Activated CD4-positive, alpha-beta T cell treated with anti-CD3 and anti-CD28 coated beads, Interleukin-2, amount 50 U/mL, for 48 hours (primary cell): ENCODE data around the gene ARHGAP42.

ENCODE experiments used
- DNase-seq, 2 experiments: peaks; one replicate each; pipeline ENCODE4 v3.0.0-alpha.2; 2020

The ARHGAP42 gene

DNA sequence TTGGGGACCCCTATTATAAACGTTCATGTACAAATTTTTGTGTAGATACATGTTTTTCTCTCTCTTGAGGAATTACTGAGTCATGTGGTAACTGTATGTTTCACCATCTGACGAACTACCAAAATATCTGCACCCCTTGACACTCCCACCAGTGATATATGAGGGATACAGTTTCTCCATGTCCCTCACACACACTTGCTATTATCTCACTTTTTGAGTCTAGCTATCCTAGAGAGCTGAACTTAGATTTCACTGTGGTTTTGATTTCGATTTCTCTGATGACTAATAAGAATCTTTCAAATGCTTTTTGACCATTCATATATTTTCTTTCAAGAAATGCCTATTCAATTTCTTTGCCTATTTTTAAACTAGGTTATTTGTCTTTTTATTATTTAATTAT is 242.3 kb downstream of the ARHGAP42 start:
- no peak for DNase-seq

GRCh38 chr11:100930185-100930778 is 243.2 kb downstream of the ARHGAP42 start:
- no peak for DNase-seq

DNA sequence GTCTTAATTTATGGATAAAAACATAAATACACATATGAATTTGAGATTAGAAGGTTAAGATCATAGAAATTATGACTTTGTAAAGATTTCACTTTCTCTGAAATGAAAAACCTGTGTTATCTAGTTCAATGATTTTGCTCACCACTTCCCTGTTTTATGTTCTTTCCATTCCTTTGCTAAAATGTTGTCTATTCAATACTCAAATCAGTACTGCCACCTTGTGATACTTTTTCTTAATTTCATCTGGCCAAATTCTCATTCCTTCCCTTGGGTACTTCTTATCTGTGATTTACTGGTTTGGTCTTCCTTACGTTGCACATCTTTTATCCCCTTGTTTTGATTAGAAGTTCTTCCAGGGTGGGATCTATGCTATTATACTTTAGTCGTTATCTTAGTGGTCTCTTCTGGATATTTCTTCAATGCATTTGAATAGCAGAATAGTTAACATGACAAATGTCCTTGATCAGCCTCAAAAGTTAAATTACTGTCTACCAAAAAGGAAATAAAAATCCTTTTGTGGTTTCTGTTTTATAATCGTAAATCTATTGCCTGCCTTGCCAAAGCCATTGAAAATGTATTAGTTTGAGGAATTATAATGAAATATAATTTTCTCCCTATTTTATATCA is 245.5 kb downstream of the ARHGAP42 start:
- DNase-seq: no peak

DNA sequence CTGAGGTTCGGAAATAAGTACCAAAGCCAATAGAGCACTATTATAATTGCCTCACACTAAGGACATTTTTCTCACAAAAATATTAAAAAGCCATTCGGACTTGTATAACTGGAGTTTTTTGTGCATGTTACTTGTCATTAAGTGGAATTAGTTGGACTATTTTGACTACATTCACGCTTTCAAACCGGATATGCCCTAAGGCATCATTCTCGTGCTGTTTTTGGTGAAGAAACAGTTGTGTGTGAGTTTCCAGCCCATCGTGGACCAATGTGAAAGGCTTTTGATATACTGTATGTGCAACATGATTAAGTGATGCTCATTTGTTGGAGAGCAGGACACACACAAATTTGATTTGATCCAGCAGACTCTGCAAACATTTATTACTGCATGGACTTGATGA is 249.7 kb downstream of the ARHGAP42 start:
- no peak for DNase-seq

DNA sequence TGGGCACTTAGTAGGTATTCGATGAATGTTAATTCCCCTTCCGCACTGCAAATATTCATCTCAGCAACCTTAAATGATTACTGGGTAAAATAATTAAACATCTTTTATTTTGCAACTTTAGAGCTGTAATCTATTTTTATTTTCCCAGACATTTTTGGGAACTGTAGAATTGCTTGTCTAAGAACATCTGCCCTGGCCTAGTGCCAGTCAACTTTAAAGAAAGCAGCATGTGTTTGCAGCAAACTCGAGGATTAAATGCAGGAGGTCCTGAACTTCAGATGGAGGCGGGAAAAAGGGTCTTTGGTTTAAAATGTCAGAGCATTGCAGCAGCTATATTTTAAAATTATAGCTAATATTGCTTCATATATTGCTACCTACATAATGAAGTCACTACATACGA is 252.5 kb downstream of the ARHGAP42 start:
- no peak for DNase-seq

GRCh38 chr11:100940111-100940510 is 253.0 kb downstream of the ARHGAP42 start:
- no peak for DNase-seq

GRCh38 chr11:100941033-100941432 is 253.9 kb downstream of the ARHGAP42 start:
- DNase-seq: no peak

DNA sequence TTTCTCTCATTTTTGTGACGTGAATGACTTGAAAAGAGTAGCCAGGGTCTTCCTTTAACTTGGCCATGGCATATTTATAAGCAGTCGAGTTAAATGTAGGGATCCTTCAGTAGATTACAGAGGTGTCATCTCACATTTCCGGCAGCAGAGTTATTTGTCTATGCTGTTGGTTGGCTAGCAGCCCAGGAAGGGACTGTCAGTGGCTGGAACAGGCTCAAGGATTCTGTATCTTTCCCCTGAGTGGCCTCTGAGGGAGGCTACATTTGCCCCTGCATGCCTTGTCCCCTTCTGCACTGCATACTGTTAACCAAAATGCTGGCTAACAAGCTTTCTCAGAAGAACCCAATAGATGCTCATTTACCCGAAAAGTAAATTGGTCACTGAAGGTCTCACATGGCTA is 254.9 kb downstream of the ARHGAP42 start:
- no peak for DNase-seq

DNA sequence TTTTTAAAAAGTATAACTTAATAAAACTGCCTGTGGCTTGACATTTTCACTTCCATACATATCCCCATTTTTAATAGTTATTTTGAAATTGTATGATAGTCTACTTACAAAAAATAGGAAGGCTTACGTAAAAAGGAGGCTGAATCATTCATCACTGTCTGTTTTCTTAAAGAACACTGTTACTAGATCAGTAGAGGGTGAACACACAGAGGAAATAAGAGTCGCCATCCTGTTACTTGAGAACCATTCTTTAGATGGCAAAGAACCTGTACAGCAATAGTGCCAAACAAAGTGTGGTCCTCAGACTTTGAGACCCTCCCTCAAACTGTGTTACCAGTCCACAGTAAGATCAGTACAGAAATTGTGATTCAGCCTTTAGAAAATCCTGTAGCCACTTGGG is 261.8 kb downstream of the ARHGAP42 start:
- no peak for DNase-seq

- no peak for DNase-seq
Measured at GRCh38 chr11:100949443-100949842, 262.4 kb downstream of the ARHGAP42 start.

DNA sequence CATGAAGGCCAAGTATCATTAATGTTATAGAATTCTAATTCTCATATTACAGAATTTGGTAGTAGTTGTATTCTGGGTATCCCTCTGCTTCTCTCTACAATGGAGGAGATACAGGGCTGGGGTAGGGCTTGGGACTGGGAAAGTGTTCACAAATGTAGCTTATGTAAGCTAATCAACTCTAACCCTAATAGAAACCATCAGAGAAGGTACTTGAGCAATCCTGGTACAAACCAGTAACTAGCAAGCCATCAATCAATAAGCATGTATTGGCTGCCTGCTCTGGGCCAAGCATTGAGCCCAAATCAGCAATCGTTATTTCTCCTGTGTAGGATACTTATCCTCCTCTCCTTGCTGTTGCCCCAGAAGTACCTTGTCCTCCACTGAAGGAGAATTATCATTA is 268.2 kb downstream of the ARHGAP42 start:
- no peak for DNase-seq

GRCh38 chr11:100956351-100956750 is 269.3 kb downstream of the ARHGAP42 start:
- DNase-seq: no peak

DNA sequence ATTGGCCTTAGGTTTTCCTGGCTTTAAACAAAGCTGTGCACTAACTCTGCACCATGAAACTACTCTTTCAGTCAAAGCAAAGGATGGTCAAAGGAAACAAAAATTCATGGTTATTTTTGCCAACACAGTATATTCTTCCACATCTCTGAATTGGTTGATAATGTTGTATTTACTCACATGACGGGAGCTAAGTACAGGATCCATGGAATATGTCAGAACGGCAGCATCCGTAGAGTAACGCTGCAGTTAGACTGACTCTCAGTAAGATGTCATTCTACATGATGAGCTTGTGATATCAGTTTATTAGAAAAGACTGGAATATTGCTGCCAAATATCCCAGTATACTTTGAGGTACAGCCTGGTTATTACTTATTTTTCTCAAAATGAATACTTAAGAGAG is 270.4 kb downstream of the ARHGAP42 start:
- DNase-seq: no peak

DNA sequence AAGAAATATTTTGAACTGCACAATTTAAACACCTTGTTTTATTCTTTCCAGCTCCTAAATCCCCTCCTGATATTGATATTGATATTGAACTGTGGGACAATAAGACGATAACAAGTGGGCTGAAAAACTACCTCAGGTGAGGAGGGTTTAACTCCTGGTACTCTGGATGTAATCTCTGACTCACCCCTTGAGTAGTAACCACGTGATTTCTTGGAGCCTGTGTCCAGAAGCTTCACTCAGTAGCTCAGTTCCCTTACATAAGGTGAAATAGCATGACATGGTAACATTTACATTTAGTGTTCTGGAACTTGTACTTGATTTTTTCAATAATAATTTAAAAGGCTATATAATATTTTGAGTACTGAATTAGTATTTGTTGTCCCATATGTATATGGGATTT is 274.5 kb downstream of the ARHGAP42 start:
- DNase-seq: no peak

DNA sequence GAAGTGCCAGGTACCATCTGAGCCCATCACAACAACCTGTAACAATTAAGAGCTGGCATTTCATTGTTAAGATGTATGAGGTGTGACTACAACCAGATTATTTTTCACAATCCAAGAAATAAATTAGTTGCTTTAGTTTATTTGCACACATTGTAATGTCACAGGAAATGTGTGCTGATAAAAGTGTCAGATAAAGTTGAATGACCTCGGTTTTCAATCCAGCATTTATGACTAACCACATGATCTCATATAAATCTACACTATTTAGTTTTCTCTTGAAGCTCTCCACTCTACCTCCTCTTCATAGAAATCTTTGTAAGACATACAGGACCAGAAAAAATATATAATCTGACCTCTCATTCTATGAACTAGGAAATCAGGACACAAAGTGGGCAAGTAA is 276.3 kb downstream of the ARHGAP42 start:
- DNase-seq: no peak

DNA sequence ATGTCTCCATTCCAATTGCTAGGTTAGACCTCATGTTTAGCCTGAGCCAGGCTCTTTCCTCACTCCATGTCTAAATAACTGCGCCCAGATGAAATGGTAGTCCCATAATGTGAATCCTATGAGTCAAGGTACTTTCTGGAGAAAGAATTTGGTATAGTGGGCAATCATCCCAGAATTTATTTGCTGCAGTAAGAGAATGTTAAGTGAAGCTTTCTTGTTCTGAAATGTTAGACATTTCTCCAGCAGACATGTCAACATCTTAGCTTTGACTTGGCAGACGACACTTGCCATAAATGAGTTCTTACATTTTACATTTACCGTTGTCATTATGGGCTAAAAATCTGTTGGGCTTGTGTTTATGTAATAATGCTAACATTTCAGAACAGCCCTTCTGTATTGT is 277.3 kb downstream of the ARHGAP42 start:
- DNase-seq: no peak

DNA sequence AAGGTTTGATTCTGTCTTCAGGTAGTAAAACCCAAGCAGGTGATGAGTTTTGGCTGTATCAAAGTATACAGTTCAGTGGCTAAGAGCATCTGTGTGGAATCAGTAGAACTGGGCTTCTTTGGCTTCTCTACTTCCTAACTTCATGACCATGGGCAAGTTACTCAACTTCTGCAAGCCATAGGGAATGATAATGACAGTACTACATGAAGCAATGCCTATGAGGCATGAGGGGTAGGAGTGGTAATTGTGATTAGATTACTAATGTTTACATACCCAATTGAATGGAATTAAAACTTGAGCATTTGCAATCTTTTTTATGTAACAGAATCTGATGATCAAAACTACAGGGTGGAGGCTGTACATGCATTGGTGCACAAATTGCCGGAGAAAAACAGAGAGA is 278.3 kb downstream of the ARHGAP42 start:
- no peak for DNase-seq

DNA sequence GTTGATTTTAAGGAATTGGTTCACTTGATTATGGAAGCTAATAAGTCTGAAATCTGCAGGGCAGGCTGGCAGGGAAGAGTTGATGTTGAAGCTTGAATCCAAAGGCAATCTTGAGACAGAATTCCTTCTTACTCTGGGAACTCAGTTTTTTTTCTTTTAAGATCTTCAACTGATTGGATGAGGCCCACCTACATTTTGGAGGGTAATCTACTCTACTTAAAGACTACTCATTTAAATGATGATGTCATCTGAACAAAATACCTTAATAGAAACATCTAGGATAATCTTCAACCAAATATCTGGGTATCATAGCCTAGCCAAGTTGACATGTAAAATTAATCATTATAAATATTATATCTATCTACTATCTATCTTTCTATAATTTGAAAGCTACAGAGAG is 279.3 kb downstream of the ARHGAP42 start:
- DNase-seq: no peak

DNA sequence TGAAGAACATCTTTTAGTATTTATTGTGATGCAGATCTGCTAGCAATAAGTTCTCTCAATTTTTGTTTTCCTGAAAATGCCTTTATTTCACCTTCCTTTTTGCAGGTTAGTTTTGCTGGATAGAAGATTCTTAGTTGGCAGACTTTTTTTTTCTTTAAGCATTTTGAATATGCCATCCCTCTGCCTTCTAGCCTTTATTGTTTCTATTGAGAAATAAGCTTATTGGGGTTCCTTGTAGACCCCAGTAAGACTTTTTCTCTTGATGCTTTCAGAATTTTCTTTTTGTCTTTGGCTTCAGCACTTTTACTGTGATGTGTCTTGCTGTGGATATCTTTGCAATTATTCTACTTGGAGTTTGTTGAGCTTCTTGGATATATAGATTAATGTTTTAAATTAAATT is 281.9 kb downstream of the ARHGAP42 start:
- DNase-seq: no peak

GRCh38 chr11:100970283-100971164 is 283.4 kb downstream of the ARHGAP42 start:
- DNase-seq: no peak

GRCh38 chr11:100972046-100972445 is 285.0 kb downstream of the ARHGAP42 start:
- no peak for DNase-seq

DNA sequence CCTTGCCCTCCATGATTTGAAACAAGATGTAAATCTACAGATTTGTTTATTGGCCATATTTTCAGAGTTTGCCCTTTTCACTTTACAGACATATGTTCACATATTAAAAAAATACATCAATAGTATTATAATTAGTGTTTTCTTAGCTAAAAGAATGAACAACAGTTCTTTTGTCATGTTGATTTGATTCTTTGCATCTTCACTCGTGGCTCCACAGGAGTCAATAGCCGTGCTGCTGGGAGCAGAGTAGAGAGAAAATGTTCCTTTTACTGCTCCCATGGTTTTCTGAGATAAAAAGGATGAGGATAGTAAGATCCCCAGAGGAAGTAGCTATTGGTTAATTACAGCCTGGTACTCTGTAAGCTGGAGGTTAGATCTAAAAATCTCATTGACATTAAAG is 291.4 kb downstream of the ARHGAP42 start:
- DNase-seq: no peak

- no peak for DNase-seq
Measured at GRCh38 chr11:100978939-100979338, 291.9 kb downstream of the ARHGAP42 start.

DNA sequence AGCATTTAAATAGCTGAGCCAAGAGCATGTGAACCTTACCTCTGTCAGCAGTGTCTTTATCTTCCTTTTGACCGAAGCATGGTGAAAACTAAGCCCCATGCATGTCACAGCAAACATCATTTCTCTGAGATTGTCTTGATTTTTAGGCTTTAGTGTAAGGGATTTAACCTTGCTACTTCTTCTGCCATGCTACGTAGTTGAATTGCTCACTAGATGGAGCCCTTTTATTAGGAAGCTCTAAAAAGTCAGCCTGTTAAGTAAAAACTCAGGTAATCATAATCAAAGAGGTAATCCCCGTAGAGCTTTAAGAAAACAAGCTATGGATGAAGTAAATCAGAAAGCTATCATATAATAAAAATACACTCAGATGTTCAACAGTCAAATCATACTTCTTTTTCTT is 293.1 kb downstream of the ARHGAP42 start:
- no peak for DNase-seq
